HEK293T (cell line): ENCODE data around the gene SLK.

Experiments used
- BHLHE40 ChIP-seq: fragments of 450-650 bp; IDR thresholded peaks from 2 replicates; pipeline ENCODE4 v1.6.1; 2016; ENCODE audit warnings: mild to moderate bottlenecking, moderate library complexity, borderline replicate concordance
- SP1 ChIP-seq: fragments of 450-650 bp; IDR thresholded peaks from 2 replicates; pipeline ENCODE4 v1.6.1; 2017

GRCh38 chr10:104031631-104032030 is 64.7 kb downstream of the SLK start:
- TF ChIP-seq SP1, result no peak
- TF ChIP-seq BHLHE40, result no peak
